ENCODE results near the gene GPC6.
A peak's percentile ranks its signal among the peaks of the same experiment; 100 is the strongest.

The GPC6 gene

GRCh38 chr13:93745884-93746283, 519.3 kb downstream of the GPC6 start:
- TF ChIP-seq CTCF (IDR thresholded peaks at IDR 0.05; ENCODE audit: unreplicated experiment in 3 of 3): no peak
- H3K9me3 Mint-ChIP-seq: peaks cover 3% of the 10 kb centered on the region
- H3K27me3 Mint-ChIP-seq (ENCODE audit: low read depth): no peaks in the 10 kb centered on the region
- peaks cover 7% of the 10 kb centered on the region for H3K36me3 Mint-ChIP-seq (ENCODE audit: low read depth)
- H3K4me1 Mint-ChIP-seq: no peaks in the 10 kb centered on the region
- no peak overlapping the region for H3K27ac Mint-ChIP-seq
- no peak overlapping the region for H3K4me3 Mint-ChIP-seq

- no peaks in the 10 kb centered on the region for H3K27me3 Mint-ChIP-seq (ENCODE audit: low read depth)
- H3K36me3 Mint-ChIP-seq (ENCODE audit: low read depth): peaks cover 7% of the 10 kb centered on the region
- TF ChIP-seq CTCF (IDR thresholded peaks at IDR 0.05; ENCODE audit: unreplicated experiment in 3 of 3): no peak
- H3K9me3 Mint-ChIP-seq: peaks cover 3% of the 10 kb centered on the region
- no peak overlapping the region for H3K4me3 Mint-ChIP-seq
- no peaks in the 10 kb centered on the region for H3K4me1 Mint-ChIP-seq
- no peak overlapping the region for H3K27ac Mint-ChIP-seq
Measured at GRCh38 chr13:93746589-93746988, 520.0 kb downstream of the GPC6 start.

- H3K4me1 Mint-ChIP-seq: no peaks in the 10 kb centered on the region
- peak overlapping the region in 1 of 3 experiments; percentile 48 for H3K27ac Mint-ChIP-seq
- H3K9me3 Mint-ChIP-seq: peaks cover 3% of the 10 kb centered on the region
- H3K36me3 Mint-ChIP-seq (ENCODE audit: low read depth): no peaks in the 10 kb centered on the region
- no peaks in the 10 kb centered on the region for H3K27me3 Mint-ChIP-seq (ENCODE audit: low read depth)
- H3K4me3 Mint-ChIP-seq: no peak overlapping the region
- no peak for TF ChIP-seq CTCF (IDR thresholded peaks at IDR 0.05; ENCODE audit: unreplicated experiment in 3 of 3)
Measured at GRCh38 chr13:93750676-93751075, 524.1 kb downstream of the GPC6 start.

GRCh38 chr13:93751117-93751516, 524.5 kb downstream of the GPC6 start:
- no peak for TF ChIP-seq CTCF (IDR thresholded peaks at IDR 0.05; ENCODE audit: unreplicated experiment in 3 of 3)
- H3K36me3 Mint-ChIP-seq (ENCODE audit: low read depth): no peaks in the 10 kb centered on the region
- no peaks in the 10 kb centered on the region for H3K27me3 Mint-ChIP-seq (ENCODE audit: low read depth)
- no peaks in the 10 kb centered on the region for H3K4me1 Mint-ChIP-seq
- peaks cover 3% of the 10 kb centered on the region for H3K9me3 Mint-ChIP-seq
- no peak overlapping the region for H3K4me3 Mint-ChIP-seq
- peak overlapping the region in 1 of 3 experiments; percentile 48 for H3K27ac Mint-ChIP-seq

GRCh38 chr13:93752541-93752940, 525.9 kb downstream of the GPC6 start:
- Mint-ChIP-seq H3K27me3 (ENCODE audit: low read depth) (no peaks in the 10 kb centered on the region), H3K4me1 (no peaks in the 10 kb centered on the region), H3K27ac (no peak overlapping the region), H3K9me3 (peaks cover 3% of the 10 kb centered on the region), H3K4me3 (no peak overlapping the region), H3K36me3 (ENCODE audit: low read depth) (no peaks in the 10 kb centered on the region)
- TF ChIP-seq CTCF (IDR thresholded peaks at IDR 0.05; ENCODE audit: unreplicated experiment in 3 of 3): no peak

GRCh38 chr13:93753639-93754038, 527.0 kb downstream of the GPC6 start:
- Mint-ChIP-seq H3K4me3 (no peak overlapping the region), H3K9me3 (peaks cover 3% of the 10 kb centered on the region), H3K27me3 (ENCODE audit: low read depth) (no peaks in the 10 kb centered on the region), H3K27ac (no peak overlapping the region), H3K4me1 (peaks cover under 1% of the 10 kb centered on the region), H3K36me3 (ENCODE audit: low read depth) (no peaks in the 10 kb centered on the region)
- TF ChIP-seq CTCF (IDR thresholded peaks at IDR 0.05; ENCODE audit: unreplicated experiment in 3 of 3): no peak
